GM19328 (cell line): ENCODE measurements around the gene HNF1A.

Experiments
- ATAC-seq: cut with Tn5 transposase; IDR thresholded peaks from one replicate; pipeline ENCODE4 v1.9.1; 2021; ENCODE audit warnings: mild to moderate bottlenecking, moderate library complexity; ENCODE audit not compliant: unreplicated experiment

The HNF1A gene

DNA sequence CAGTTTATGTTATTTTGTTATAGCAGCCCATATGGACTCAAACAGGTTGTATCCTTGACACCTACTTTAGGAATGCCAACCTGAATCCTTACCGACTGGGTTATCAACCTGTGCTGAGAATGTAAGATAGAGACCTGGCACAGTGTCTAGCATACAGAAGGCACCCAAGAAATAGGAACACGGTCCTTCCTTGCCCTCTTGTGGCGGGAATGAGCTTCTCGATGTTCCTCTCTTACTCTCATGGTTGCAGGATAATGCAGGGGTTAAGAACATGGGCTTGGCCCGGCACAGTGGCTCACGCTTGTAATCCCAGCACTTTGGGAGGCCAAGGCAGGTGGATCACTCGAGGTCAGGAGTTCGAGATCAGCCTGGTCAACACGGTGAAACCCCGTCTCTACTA is 31.4 kb downstream of the HNF1A start:
- ATAC-seq, result no peak

DNA sequence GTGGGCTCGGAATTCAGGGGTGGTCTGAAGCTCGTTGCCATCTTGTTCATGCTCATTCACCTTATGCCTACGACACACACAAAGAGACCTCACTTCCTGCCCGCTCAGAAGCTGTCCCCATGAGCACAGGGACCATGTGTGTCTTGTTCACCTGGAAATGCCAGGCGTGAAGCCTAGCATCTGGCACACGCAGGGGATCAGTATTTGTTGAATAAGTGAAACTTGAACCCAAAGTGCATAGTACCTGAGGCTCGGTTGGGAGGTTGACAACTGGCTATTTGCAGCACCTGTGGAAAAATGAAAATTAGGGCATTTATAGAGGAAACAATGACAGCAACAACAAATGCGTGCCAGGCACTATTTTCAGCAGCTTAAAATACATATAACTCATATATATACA is 32.5 kb downstream of the HNF1A start:
- no peak for ATAC-seq

DNA sequence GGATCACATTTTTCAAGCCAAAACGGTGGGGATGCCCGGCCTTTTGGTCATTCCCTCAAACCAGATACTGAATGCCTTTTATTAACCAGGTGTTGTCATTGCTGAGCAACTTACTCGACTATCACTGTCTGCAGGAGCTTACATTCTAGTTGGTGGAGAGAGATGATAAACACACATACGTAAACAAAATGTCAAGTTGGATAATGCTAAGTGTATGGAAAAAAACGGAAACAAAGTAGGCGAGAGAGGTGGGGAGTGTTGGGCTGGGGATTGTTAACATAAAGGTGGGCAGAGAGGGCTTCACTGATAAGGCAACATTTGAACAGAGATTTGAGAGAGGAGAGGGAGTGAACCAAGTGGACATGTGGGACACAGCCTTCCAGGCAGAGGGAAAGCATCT is 33.5 kb downstream of the HNF1A start:
- ATAC-seq, result no peak

DNA sequence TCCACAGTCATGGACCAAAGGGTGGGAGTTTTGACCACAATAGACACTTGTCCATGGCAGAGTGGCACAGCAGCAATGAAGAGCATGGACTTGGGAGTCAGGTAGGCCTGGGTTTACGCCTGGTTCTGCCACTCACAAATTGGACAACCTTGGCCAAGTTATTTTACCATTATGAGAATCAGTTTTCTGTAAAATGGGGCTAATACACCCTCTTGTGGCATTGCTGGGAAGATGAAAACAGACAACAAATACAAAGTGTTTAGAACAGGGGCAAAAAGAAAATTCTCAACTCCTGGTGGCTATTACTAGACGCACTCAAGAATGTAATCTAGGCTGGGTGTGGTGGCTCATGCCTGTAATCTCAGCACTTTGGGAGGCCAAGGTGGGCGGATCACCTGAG is 35.4 kb downstream of the HNF1A start:
- ATAC-seq, result no peak

DNA sequence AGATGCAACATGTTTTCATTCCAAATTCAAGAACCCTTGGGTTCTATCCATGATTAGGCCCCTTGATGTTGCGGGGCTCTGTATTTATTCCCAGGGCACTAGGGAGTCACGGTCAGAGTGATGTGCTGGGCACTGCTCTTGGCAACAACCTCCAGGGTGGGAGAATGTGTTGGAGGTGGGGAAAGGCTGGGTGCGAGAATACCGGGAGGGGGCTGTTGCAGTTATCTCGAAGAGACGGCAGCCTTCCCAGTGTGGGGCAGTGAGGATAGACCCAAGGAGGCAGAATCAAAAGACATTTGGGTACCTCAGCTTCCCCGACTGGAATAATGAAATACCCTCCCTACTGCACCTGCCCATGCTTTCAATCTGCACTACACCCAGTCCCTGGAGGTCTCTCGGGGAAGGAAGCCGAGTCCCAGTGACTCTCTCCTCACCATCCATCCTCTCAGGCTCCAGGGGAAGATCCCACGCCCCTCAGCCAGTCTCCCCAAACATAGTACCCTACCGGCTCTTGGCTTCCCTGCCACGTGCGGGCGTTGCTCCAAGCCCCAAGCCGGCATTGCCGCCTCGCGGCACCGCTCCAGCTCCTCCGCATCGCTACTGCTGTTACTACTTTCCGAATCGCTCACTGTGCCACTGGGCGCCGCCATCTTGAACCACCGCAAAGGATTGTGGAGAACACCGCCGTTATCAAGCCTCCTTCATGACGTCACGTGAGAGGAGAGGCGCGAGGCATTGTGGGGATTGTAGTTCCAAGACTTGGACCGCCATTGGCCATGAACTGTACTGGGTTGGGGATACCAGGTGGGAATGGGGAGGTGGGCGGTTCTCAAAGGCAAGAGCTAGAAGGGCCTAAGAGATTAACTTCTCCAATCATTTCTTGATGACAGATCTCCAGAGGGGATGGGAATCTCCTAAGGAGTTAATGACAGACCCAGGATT is 37.8 kb downstream of the HNF1A start, which contains the start of gene C12orf43:
Gene C12orf43, minus strand, starts transcription at position 663 of the 942 bp plus-strand sequence. Its CDS starts 13 bp downstream, at position 650.
- peak; percentile 96 for ATAC-seq

DNA sequence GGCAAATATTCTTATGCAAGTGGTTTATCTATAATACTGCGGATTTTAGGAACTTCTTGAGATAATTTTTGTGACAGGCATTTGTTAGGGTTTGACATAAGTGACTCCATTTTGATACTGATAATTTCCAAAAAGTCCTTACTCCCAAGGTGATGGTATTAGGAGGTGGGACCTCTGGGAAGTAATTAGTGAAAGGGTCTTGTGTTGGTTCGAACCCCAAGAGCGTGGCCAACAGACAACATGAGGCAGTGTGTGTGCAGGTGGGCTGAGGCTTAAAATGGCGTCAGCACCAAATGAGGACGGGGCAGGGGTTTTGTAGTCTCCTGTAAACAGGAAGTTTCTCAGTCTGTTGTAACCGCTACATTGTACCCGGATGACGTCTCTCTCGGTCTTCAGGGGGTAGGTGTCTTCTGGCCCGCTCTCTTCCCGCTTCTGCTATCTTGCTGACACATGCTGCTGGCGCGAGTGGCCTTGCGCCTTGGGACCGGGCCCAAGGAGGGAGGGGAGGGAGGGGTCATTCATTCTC is 39.7 kb downstream of the HNF1A start:
- ATAC-seq, result no peak

DNA sequence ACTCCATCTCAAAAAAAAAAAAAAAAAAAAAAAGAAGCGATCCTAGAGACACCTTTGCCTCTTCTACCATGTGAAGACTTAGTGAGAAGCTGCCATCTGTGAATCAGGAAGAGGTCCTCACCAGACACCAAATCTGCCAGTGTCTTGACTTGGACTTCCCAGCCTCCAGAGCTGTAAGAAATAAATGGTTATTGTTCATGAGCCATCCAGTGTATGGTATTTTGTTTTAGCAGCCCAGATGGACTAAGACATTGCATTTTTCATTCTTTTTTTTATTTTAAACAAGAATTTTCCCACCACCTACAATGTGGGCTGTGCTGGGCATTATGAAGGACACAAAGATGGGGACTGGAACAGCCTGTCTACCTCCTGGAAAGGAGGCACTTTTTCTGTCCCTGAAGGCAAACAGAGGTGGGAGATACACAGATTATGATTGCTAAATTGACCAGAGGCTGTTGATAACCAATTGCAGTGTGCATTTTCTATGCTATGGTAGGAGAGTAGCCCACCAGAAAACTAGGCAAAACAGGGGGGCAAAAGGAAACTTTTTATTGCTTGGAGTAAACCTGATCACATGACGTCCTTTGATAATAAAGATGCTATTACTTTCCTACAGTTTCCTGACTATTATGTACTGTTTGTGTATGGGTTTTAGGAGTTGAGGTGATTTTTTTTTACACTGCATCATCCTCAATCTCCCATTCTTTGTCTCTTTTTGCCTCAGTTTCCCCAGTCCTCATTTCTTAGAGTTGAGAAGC is 40.7 kb downstream of the HNF1A start:
- no peak for ATAC-seq

DNA sequence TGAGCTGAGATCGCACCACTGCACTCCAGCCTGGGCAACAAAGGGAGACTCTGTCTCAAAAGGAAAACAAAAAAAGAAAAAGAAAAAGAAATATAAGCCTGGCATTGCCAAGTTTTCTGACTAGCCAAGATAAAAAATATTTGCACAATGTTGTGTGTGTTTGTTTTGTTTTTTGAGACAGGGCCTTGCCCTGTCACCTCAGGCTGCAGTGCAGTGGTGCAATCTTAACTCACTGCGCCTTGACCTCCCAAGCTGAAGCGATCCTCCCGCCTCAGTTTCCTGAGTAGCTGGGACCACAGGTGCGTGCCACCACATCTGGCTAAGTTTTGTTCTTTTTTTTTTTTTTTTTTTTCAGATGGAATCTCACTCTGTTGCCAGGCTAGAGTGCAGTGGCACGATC is 43.4 kb downstream of the HNF1A start:
- no peak for ATAC-seq

DNA sequence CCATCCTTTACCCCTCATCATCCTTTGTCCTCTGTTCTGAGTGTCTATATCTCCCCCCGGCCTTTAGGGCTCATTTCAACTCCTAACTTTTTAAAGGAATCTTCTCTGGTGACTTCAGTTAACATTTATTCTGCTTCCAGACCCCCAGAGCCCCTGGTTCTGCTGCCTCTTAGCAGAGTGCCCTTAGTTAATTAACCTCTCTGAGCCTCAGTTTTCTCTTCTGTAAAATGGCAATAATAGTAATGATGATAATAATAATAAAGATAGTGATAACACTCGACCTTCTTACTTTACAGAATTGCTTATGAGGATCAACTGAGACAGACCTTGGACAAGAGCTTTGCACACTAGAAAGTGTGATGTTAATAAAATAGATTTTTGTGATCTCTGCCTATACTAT is 44.4 kb downstream of the HNF1A start:
- ATAC-seq, result no peak

DNA sequence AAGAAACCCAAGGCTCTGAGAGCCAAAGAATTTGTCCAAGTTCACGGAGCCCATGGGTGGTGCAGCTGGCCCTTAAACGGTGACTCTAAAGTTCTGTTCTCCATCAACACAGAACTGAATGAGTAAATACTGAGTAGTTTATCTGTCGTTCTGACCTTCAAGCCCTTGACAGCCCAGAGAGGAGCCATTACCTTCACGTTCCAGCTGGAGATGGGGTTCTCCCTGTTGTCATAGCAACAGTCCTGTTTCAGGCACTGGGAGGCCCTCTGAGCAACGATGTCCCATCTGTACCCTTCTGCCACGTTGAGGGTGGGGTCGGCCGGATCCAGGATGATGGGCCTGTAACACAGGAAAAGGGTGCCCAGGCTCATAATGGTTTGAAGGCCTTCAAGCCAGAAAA is 45.5 kb downstream of the HNF1A start:
- no peak for ATAC-seq

DNA sequence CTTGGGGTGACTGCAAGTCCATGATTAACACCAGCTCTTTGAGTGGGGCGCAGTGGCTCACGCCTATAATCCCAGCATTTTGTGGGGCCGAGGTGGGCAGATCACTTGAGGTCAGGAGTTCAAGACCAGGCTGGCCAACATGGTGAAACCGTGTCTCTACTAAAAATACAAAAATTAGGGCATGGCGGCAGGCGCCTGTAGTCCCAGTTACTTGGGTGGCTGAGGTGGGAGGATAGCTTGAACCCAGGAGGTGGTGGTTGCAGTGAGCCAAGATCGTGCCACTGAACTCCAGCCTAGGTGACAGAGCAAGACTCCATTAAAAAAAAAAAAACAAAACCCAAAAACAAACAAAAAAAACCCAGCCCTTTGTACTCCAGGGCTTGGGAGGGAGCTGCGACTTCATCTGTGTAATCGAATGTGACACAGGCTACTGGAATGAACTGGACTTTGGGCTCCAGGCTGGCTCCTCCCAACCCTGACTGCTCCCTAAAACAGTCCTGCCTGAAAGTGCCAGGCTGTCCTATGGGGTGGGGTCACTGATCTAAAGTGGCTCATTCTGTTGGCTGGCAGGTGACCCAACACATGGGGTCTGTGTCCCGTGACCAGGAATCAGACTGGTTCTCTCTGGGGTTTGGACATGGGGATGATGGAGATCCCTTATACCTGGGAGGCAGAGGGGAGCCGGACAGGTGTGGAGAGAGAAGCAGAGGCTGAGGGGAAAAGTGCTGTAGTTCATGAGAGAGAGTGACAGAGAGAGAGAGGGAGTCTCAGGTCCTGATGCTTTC is 47.3 kb downstream of the HNF1A start:
- ATAC-seq, result no peak

DNA sequence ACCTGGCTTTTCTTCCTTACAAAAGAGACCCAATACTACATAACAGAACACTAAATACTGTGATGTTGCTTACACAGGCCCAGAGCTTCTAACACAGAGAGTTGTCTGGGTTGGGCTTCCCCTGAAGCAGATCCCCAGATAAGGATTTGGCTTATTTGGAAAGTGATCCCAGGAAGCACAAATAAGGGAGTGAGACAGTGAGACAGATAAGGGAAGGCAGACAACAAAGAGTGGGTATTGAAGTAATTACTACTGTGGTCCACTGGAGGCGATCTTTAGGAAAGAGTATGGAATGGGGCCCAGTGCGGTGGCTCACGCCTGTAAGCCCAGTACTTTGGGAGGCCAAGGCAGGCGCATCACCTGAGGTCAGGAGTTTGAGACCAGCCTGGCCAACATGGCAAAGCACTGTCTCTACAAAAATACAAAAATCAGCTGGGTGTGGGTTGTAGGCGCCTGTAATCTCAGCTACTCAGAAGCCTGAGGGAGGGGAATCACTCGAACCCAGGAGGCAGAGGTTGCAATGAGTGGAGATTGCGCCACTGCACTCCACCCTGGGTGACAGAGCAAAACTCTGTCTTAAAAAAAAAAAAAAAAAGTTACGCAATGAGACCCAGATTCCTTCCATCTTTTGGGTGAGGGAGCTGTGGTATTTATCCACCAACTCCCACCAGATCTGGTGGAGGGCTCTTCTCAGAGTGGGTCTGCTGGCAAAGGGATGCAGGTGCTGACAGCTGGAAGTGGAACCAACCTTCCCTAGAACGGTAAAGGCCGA is 48.1 kb downstream of the HNF1A start:
- ATAC-seq, result no peak

DNA sequence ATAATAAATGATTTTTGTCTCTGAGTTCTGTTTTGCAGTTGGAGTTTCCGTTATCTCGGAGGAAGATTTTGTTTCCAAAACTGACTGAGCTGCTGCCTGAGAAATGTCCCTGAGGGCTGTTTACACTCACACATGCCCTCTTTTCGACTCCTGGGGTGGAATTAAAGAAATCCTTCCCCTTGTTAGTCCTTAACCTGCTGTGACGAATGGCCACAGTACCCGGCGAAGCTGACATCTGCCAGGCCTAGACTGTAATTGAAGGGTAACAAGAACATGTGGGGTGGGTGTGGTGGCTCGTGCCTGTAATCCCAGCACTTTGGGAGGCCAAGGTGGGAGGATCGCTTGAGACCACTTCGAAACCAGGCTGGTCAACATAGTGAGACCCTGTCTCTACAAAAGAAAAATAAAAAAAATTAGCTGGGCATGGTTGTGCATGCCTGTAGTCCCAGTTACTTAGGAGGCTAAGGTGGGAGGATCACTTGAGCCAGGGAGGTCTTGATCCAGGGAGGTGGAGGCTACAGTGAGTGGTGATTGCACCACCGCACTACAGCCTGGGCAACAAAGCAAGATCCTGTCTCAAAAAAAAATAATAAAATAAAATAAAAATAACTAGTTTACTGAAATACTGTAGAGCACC is 52.4 kb downstream of the HNF1A start:
- no peak for ATAC-seq

DNA sequence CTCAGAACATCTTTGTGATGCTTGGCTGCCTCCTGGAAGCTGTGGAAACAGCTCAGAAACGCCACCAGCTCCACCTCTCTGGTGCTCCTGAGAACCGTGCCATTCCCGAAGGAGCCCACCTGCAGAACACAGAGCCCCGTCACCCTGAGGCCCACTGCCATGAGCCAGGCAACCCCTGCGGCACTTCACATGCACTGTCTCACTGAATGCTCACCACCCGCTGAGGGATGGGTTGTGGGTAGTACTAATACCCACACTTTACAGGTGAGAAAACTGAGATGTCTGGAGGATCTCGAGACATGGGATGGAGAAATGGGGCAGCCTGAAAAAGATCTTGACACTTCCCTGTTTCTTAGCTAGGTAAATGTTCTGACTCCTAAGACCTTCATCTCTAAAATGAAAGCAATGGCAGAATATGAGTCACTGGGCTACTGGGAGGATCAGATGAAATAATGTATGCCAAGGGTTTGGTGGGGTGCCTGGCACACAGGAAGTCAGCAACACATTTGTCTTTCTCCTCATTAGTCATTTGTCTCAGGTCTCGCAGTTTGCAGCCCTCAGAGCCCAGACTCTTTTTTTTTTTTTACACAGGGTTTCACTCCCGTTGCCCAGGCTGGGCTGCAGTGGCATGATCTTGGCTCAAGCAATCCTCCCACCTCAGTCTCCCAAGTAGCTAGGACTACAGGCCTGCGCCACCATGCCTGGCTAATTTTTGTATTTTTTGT is 55.4 kb downstream of the HNF1A start:
- ATAC-seq, result no peak

DNA sequence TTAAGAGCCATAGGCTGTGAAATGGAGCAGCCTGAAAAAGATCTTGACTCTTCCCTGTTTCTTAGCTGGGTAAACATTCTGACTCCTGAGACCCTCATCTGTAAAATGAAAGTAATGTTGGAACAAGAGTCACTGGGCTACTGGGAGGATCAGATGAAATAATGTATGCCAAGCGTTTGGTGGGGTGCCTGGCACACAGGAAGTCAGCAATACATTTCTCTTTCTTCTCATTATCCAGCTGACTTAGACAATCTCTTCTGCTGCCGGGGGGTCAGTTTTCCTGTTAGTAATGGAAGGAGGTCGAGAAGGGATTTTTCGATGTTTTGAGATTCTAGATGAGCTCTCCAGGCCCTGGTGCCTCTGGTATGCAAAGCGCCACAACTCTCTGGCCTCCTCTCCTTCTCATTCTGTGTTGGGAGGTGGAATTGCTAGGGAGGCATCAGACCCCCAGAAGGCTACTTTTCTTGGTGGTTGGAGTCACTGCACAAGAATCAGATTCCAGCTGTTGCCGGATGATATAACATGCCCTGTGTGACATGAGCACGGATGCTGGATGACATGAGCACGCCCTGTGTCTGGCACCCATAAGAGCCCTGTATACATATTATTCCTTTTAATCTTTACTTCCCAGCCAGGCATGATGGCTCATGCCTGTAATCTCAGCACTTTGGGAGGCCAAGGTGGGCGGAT is 56.4 kb downstream of the HNF1A start:
- no peak for ATAC-seq

DNA sequence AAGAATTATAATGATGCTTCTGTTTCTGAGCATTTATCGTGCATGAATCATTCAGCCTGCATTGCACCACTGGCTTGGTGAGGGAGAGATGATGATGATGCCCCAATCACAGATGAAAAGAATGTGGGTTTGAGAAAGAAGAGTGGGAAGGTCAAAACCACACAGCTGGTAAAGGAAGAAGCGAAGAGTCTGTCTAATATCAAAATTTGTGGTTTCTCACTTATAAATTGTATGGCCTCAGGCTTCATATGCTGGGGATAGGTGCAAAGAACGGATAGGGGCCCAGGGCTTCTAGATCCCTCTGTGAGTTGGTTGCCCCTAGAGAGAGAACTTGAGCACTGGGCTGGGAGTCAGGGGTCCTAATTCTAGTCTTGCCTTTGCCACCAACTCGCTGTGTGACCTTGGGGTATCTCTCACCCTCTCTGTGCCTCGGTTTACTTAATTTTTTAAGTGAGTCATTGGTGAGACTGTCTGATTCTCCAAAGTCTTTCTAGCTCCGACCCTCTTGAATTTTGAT is 58.5 kb downstream of the HNF1A start:
- no peak for ATAC-seq

DNA sequence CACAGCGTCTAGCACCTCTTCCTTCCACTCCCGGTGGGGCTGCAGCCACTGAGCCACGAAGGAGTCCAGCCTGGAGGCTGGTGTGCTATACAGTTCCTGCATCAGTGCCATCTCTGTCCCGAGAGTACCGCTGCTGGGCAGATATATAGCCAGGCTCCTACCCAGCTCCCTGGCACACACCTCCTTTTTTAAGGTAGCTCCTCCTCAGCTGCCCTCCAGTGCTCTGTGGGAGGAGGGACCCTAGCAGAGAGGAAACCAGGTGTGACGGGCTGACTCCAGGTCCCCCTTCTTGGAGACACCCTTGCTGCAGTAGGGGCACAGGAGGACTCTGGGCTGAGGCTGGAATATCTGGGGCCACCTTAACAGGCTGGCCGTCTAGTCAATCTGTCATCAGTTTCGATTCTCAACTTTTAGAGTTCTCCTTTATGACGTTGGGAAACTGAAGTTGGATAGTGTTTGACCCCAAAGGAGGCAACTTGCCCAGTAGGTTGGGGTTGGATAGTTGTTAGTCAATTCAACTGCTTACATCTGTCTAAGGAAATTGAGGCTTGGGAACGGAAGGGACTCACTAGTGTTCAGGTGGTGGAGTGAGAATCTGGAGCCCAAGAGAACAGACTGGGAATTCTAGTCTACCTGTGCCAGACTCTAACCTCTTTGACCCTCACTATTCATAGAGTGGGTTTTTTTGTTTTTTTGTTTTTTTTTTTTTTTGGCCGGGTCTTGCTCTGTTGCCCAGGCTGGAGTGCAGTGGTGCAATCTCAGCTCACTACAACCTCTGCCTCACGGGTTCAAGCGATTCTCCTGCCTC is 60.7 kb downstream of the HNF1A start, which contains the start of gene OASL:
Gene OASL, minus strand, starts transcription at position 386 of the 808 bp plus-strand sequence. Its CDS starts 275 bp downstream, at position 111.
- ATAC-seq, result peak; percentile 62
